OCI-LY3 (cell line): ENCODE data around the gene ITGA2.

Source experiments
- H2AFZ ChIP-seq: fragments of 200-600, 300-600 bp; shearing (Covaris generic); 2 replicates; pipeline ENCODE4 v1.6.0; 2014; ENCODE audit warnings: antibody characterized with exemption, low read depth, low read length
- H3K27ac ChIP-seq: fragments of 200-600, 300-600 bp; sonication (generic); 2 replicates; pipeline ENCODE4 v1.5.1; 2014; ENCODE audit warnings: mild to moderate bottlenecking, low read length, moderate library complexity, mixed read lengths
- H3K27me3 ChIP-seq: fragments of 200-600, 300-600 bp; sonication (generic); 2 replicates; pipeline ENCODE4 v1.6.1; 2014; ENCODE audit warnings: low read depth, low read length, mixed read lengths
- H3K36me3 ChIP-seq: fragments of 200-600, 300-600 bp; sonication (generic); replicated peaks from 2 replicates; pipeline ENCODE3; 2014; ENCODE audit warnings: low read depth, low read length, mixed read lengths
- H3K4me1 ChIP-seq: fragments of 300-600, 200-600 bp; sonication (generic); 2 replicates; pipeline ENCODE4 v1.6.1; 2014; ENCODE audit warnings: low read length, mixed read lengths
- H3K4me2 ChIP-seq: fragments of 200-600, 300-600 bp; sonication (generic); 2 replicates; pipeline ENCODE4 v1.6.1; 2014; ENCODE audit warnings: low read length, mixed read lengths
- H3K4me3 ChIP-seq: fragments of 300-600, 200-600 bp; sonication (generic); 2 replicates; pipeline ENCODE4 v1.5.1; 2014; ENCODE audit warnings: antibody characterized with exemption, mild to moderate bottlenecking, low read length, moderate library complexity
- H3K79me2 ChIP-seq: fragments of 300-600, 200-600 bp; shearing (Covaris generic); 2 replicates; pipeline ENCODE4 v1.6.1; 2014; ENCODE audit warnings: mild to moderate bottlenecking, low read length, mixed read lengths
- H3K9ac ChIP-seq: fragments of 300-600, 200-600 bp; shearing (Covaris generic); 2 replicates; pipeline ENCODE4 v1.6.0; 2014; ENCODE audit warnings: mild to moderate bottlenecking, low read length, moderate library complexity
- H3K9me3 ChIP-seq: fragments of 200-600, 300-600 bp; shearing (Covaris generic); 2 replicates; pipeline ENCODE4 v1.6.1; 2014; ENCODE audit warnings: low read length, mixed read lengths; ENCODE audit not compliant: insufficient read depth
- H4K20me1 ChIP-seq: fragments of 200-600, 300-600 bp; sonication (generic); 2 replicates; pipeline ENCODE4 v1.6.1; 2016; ENCODE audit warnings: low read length, mixed read lengths; ENCODE audit not compliant: insufficient read depth
- EZH2phosphoT487 ChIP-seq: fragments of 200-600 bp; shearing (Covaris generic); IDR thresholded peaks from 2 replicates; pipeline ENCODE4 v1.6.1; 2018; ENCODE audit warnings: antibody characterized with exemption, mixed run types, low read depth
- TF ChIP-seq, protein P1 (sequence below): fragments of 200-600, 300-600 bp; sonication (generic); IDR thresholded peaks from 2 replicates; pipeline ENCODE4 v1.5.1; 2014; ENCODE audit warnings: antibody characterized with exemption, low read length, low read depth

The ITGA2 gene

DNA sequence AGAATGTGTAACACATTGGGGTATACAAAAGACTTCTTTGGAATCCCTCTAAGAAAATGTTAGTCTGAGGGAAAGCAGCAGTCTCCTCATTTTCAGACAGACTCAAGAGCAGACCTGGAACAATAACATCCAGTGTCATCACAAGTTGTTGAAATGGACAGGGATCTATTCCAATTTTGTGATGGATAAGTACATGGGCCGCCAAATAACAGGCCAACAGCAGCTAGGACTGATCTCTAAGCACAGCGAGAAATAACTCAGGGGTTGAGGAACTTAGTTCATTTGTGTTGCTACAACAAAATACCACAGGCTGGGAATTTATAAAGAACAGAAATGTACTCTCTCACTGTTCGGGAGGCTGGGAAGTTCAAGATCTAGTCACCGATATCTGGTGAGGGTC lies 7.6 kb upstream of the ITGA2 start:
- no peak overlapping the region for H3K9ac ChIP-seq
- no peak overlapping the region for H2AFZ ChIP-seq
- TF ChIP-seq, protein P1, sequence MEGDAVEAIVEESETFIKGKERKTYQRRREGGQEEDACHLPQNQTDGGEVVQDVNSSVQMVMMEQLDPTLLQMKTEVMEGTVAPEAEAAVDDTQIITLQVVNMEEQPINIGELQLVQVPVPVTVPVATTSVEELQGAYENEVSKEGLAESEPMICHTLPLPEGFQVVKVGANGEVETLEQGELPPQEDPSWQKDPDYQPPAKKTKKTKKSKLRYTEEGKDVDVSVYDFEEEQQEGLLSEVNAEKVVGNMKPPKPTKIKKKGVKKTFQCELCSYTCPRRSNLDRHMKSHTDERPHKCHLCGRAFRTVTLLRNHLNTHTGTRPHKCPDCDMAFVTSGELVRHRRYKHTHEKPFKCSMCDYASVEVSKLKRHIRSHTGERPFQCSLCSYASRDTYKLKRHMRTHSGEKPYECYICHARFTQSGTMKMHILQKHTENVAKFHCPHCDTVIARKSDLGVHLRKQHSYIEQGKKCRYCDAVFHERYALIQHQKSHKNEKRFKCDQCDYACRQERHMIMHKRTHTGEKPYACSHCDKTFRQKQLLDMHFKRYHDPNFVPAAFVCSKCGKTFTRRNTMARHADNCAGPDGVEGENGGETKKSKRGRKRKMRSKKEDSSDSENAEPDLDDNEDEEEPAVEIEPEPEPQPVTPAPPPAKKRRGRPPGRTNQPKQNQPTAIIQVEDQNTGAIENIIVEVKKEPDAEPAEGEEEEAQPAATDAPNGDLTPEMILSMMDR, result no peak
- TF ChIP-seq EZH2phosphoT487, result no peak
- 0 out of 2 replicates have a peak, but pooled peaks cover 3% of the 10 kb centered on the region for H3K9me3 ChIP-seq
- H3K4me1 ChIP-seq, result peaks cover 24% of the 10 kb centered on the region
- H3K36me3 ChIP-seq, result no peaks in the 10 kb centered on the region
- no peaks in the 10 kb centered on the region for H3K27me3 ChIP-seq
- no peak overlapping the region for H3K27ac ChIP-seq
- H3K79me2 ChIP-seq, result no peaks in the 10 kb centered on the region
- H3K4me3 ChIP-seq, result no peak overlapping the region
- no peaks in the 10 kb centered on the region for H4K20me1 ChIP-seq
- no peak overlapping the region for H3K4me2 ChIP-seq

DNA sequence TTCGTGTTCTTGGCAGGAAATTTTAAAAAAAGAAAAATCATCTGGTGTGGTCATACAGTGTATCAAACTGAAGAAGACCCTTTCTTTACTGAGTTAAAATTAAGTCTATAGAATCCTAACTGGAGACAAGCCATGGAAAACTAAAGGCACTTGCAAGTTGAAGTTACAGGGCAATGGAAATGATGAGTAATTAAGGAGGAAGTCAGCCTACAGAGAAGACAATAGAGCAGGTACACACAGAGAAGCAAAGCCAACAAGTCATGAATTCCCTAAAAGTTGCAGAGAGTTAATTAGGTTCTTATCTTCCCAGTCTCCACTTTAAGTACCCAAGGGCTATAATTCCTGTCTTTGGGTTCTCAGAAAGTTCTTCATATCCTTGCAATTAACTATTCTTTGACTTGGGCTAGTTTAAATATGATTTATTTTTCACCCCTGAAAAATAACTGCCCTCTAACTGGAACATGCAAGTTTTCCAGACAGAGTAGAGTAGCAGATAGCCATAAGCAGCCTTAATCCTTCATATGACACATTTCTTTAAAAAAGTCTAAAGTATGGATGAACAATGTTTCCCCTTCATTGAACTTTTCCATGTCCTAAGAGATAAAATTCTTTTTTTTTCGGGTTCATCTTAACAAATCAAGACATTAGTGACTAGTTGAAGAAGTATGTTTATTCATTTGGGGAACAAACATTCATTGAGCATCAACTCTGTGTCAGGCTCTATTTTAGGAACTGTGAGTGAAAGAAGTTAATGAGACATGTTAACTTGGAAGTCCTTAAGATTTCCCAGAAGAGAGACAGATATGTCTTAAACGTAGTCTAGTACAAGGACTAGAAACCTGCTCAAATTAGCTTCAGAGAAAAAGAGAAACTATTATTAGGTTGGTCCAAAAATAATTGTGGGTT lies 5.2 kb upstream of the ITGA2 start:
- no peaks in the 10 kb centered on the region for H4K20me1 ChIP-seq
- H3K79me2 ChIP-seq, result no peaks in the 10 kb centered on the region
- H3K4me2 ChIP-seq, result peak overlapping the region; percentile 53
- no peak overlapping the region for H3K9ac ChIP-seq
- H2AFZ ChIP-seq, result no peak overlapping the region
- H3K4me1 ChIP-seq, result peaks cover 40% of the 10 kb centered on the region
- H3K36me3 ChIP-seq, result no peaks in the 10 kb centered on the region
- H3K27me3 ChIP-seq, result no peaks in the 10 kb centered on the region
- no peak overlapping the region for H3K4me3 ChIP-seq
- no peak overlapping the region for H3K27ac ChIP-seq
- TF ChIP-seq EZH2phosphoT487, result no peak
- TF ChIP-seq, protein P1, result no peak
- no peaks in the 10 kb centered on the region for H3K9me3 ChIP-seq

DNA sequence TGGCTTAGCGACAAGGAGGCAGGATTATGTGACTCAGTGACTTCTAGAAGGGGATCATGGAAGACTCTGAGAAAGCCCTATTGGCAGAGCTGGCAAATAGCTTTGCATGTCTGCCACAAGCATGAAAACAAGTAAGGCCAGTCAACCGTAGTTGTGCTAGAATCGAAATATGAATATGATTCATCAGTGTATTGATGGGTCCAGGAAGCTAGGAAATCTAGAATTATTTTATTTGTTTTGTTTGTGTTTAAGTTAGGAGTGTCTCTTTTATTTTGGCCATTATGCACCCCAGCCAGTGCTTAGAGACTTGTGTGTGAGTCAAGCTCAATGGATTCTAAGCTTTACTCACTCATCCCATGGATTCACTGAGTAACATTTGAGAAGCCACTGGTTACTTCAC lies 3.8 kb upstream of the ITGA2 start:
- TF ChIP-seq, protein P1, result no peak
- TF ChIP-seq EZH2phosphoT487, result no peak
- Histone ChIP-seq H3K27me3 (no peaks in the 10 kb centered on the region), H2AFZ (no peak overlapping the region), H3K36me3 (no peaks in the 10 kb centered on the region), H3K4me2 (peak overlapping the region; percentile 53), H4K20me1 (no peaks in the 10 kb centered on the region), H3K27ac (no peak overlapping the region), H3K9me3 (no peaks in the 10 kb centered on the region), H3K9ac (0 out of 2 replicates have a peak overlapping the region, but pooled peaks have one; percentile 13), H3K79me2 (peaks cover 9% of the 10 kb centered on the region; the same call in 1 of the 2 replicates), H3K4me3 (no peak overlapping the region), H3K4me1 (peaks cover 43% of the 10 kb centered on the region)

DNA sequence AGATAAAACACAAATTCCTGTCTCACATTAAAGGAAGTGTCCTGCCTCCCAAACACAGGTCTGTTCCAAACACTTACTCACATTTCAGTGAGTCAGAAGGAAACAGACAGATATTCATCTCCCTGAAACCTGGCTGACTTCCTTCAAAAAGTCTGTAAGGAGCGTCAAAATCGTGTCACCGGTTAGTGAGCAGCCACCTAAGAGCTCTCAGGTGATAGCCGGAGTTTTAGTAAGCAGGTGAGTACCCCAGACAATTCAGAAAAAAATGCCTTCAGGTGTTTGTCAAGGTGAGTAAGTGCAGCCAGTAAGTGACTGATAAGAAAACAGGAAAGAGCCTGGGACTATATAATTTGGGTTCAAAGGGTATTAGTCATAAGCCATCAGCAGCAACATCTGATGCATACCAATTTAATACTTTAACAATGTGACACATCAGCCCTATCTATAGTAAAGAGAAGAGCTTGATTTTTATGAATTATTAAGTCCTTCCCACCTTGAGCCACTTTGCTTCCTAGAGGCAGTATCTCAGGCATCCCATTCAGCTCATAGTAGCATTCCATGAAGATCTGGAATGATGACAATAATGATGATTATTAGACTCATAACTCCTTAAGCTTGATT lies 1.3 kb upstream of the ITGA2 start:
- Histone ChIP-seq H4K20me1 (no peaks in the 10 kb centered on the region), H3K36me3 (peaks cover 7% of the 10 kb centered on the region), H3K27me3 (no peaks in the 10 kb centered on the region), H3K4me3 (peak overlapping the region; percentile 99; the same call in 1 of the 2 replicates), H3K9me3 (no peaks in the 10 kb centered on the region), H3K79me2 (peaks cover 15% of the 10 kb centered on the region), H3K27ac (no peak overlapping the region), H3K4me1 (peaks cover 52% of the 10 kb centered on the region), H3K9ac (peak overlapping the region; percentile 87; the same call in 1 of the 2 replicates), H2AFZ (no peak overlapping the region), H3K4me2 (peak overlapping the region; percentile 93)
- TF ChIP-seq, protein P1, result no peak
- no peak for TF ChIP-seq EZH2phosphoT487
